SK-N-SH treated with all-trans-retinoic acid at 6 μM for 48 hours (cell line): ENCODE measurements around the gene CWC27.

ENCODE experiments used
- ARNTL ChIP-seq: fragments of 450-650 bp; formaldehyde crosslinking; IDR thresholded peaks from 2 replicates; pipeline ENCODE4 v1.5.0; 2020; ENCODE audit warnings: low read depth, mild to moderate bottlenecking, moderate library complexity, borderline replicate concordance
- CSDC2 ChIP-seq: fragments of 250-450 bp; sonication (Bioruptor Pico); IDR thresholded peaks from 2 replicates; pipeline ENCODE4 v1.5.0; 2020; ENCODE audit warnings: mild to moderate bottlenecking, moderate library complexity
- PATZ1 ChIP-seq: fragments of 250-450 bp; sonication (Bioruptor Pico); IDR thresholded peaks from 2 replicates; pipeline ENCODE4 v1.8.0; 2020; ENCODE audit warnings: mild to moderate bottlenecking, moderate library complexity, borderline replicate concordance
- RARB ChIP-seq: fragments of 250-450 bp; sonication (Bioruptor Pico); IDR thresholded peaks from 2 replicates; pipeline ENCODE4 v1.8.0; 2021; ENCODE audit warnings: mild to moderate bottlenecking, moderate library complexity
- SNAI2 ChIP-seq: fragments of 250-450 bp; sonication (Bioruptor Pico); IDR thresholded peaks from 2 replicates; pipeline ENCODE4 v1.5.0; 2020; ENCODE audit warnings: mild to moderate bottlenecking, moderate library complexity
- TOX ChIP-seq: fragments of 250-450 bp; sonication (Bioruptor Pico); IDR thresholded peaks from 2 replicates; pipeline ENCODE4 v1.8.0; 2021; ENCODE audit warnings: mild to moderate bottlenecking, moderate library complexity, borderline replicate concordance
- TSHZ2 ChIP-seq: fragments of 250-450 bp; sonication (Bioruptor Pico); IDR thresholded peaks from 2 replicates; pipeline ENCODE4 v1.5.0; 2020; ENCODE audit warnings: mild to moderate bottlenecking, moderate library complexity
- ZFP3 ChIP-seq: fragments of 250-450 bp; sonication (Bioruptor Pico); IDR thresholded peaks from 2 replicates; pipeline ENCODE4 v1.5.0; 2020; ENCODE audit warnings: mild to moderate bottlenecking, moderate library complexity
- ZNF70 ChIP-seq: fragments of 450-650 bp; formaldehyde crosslinking; IDR thresholded peaks from 2 replicates; pipeline ENCODE4 v1.5.0; 2020; ENCODE audit warnings: mild to moderate bottlenecking, moderate library complexity
- TF ChIP-seq, protein P1 (sequence below): fragments of 250-450 bp; sonication (Bioruptor Pico); IDR thresholded peaks from 2 replicates; pipeline ENCODE4 v1.5.1; 2020; ENCODE audit warnings: low read depth, mild to moderate bottlenecking, moderate library complexity

GRCh38 chr5:64836190-64836755 is 67.5 kb downstream of the CWC27 start:
- TF ChIP-seq TOX (CRISPR knock-in tag) (no peak), CSDC2 (CRISPR knock-in tag) (no peak), RARB (CRISPR knock-in tag) (no peak), ZFP3 (CRISPR knock-in tag) (no peak), SNAI2 (CRISPR knock-in tag) (no peak), ZNF70 (no peak), PATZ1 (CRISPR knock-in tag) (no peak), ARNTL (CRISPR knock-in tag) (no peak), TSHZ2 (CRISPR knock-in tag) (no peak)
- TF ChIP-seq, protein P1, sequence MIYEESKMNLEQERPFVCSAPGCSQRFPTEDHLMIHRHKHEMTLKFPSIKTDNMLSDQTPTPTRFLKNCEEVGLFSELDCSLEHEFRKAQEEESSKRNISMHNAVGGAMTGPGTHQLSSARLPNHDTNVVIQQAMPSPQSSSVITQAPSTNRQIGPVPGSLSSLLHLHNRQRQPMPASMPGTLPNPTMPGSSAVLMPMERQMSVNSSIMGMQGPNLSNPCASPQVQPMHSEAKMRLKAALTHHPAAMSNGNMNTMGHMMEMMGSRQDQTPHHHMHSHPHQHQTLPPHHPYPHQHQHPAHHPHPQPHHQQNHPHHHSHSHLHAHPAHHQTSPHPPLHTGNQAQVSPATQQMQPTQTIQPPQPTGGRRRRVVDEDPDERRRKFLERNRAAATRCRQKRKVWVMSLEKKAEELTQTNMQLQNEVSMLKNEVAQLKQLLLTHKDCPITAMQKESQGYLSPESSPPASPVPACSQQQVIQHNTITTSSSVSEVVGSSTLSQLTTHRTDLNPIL: no peak
